Measurements from ENCODE around the gene CD58.

Gene CD58

DNA sequence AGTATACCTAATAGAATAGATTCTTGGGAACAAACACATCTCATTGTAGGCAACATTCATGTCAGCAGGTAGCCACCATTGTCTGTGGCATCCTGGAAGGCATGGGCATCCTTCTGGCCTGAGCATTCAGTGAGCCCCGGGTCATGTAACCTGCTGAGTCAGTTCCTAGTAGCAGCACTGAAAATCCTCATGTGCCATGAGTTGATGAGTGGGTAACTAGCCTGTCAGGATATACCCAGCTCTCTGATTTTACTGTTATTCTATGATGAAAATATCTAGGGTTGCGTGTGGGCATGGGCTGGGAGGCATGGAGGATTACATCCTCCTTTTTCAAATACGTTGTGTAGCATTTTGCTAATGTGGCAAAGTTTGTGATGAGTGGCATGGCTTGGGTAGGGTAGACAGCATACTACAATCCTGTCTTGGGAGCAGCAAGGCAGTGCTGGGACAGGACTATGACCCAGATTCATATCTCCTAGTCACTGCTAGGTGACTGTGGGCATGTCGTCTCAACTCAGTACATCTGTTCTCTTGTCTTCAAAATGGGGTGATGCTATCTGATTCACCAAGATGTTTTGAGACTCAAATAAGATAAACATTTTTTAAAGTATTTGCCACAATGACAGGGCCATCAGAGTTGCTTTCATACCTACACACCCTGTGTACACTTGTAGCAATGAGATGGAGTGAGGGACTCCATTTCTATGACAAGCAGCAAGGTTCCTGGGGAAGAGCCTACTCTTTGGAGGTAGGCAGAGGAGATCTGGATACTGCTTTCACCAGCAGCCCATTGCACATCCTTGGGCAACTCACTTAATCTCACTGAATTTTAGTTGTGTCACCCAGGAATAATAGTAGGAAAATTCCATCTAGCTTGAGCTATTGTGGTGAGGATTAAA is 62.5 kb downstream of the CD58 start:
- peak; percentile 41 for DNase-seq (ENCODE audit: low spot score)

DNA sequence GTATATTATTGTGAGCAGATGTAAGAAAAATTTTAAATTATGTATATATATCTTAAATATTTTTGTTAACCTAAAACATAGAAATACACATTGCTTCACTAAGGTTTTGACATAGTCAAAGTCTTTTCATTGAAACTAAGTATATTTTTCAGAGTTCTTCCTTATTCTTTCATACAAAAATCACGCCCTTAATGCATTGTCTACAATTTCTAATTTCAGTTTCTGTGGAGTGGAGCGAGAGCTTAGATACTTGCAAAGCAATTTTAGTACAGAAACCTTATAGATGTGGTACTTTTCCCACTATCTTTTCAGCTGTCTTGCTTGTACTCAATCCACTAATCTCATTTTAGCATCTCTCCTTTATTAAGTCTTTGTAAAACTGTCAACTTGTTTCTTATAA is 63.2 kb downstream of the CD58 start:
- DNase-seq (ENCODE audit: low spot score): no peak

DNA sequence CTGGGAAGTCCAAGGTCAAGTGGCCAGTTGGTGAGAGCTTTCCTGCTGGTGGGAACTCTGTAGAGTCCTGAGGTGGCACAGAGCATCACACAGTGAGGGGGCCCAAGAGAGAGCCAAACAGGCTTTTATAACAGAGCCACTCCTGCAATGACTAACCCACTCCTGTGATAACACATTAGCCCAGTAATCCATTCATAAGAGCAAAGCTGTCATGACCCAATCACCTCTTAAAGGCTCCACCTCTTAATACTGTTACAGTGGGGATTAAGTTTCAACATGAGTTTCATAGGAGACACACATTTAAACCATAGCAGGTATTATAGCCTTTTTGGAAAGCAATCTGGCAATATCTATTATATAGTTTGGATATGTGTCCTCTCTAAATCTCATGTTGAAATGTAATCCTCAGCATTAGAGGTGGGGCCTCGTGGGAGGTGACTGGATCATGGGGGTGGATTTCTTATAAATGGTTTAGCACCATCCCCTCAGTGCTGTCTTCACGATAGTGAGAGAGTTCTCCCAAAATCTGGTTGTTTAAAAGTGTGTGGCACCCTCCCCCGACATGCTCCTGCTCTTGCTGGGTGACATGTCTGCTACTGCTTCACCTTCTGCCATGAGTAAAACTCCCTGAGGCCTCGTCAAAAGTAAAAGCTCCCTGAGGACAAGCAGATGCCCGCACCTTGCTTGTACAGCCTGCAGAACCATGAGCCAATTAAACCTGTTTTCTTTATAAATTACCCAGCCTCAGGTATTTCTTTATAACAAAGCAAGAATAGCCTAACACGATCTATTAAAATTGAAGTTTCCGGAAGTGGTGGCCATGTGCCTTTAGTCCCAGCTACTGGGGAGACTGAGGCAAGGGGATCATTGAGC is 64.5 kb downstream of the CD58 start:
- peak; percentile 72 for DNase-seq (ENCODE audit: low spot score)

DNA sequence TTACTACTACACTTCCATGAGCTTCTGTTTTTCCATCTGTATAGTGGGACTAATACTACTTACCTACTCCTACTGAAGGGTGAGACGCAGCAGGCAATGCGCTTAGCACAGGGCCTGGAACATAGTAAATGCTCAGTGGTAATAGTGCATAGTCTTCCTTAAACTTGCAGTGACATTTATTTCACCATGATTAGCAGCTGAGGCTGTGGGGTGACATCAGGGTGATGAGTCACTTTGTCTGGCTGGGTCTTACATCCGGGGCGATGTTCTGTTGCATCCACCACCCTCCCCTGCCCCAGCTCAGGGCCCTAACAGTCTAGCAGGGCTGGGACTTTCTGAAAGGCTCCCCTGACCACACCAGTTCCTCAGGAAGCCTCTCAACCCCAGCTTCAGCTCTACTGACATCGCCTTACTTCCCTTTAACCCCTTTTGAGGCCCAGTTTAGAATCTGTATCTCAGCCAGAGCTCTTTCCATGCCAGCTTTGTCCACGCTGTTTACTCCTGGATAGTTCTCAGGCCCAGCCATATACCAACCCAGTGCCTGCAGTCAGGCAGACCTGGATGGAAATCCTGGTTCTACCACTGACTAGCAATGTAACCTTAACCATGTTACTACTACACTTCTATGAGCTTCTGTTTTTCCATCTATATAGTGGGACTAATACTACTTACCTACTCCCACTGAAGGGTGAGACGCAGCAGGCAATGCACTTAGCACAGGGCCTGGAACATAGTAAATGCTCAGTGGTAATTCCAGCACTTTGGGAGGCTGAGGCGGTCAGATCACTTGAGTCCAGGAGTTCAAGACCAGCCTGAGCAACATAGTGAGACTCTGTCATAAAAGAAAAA is 66.3 kb downstream of the CD58 start:
- peak; percentile 91 for DNase-seq (ENCODE audit: low spot score)

DNA sequence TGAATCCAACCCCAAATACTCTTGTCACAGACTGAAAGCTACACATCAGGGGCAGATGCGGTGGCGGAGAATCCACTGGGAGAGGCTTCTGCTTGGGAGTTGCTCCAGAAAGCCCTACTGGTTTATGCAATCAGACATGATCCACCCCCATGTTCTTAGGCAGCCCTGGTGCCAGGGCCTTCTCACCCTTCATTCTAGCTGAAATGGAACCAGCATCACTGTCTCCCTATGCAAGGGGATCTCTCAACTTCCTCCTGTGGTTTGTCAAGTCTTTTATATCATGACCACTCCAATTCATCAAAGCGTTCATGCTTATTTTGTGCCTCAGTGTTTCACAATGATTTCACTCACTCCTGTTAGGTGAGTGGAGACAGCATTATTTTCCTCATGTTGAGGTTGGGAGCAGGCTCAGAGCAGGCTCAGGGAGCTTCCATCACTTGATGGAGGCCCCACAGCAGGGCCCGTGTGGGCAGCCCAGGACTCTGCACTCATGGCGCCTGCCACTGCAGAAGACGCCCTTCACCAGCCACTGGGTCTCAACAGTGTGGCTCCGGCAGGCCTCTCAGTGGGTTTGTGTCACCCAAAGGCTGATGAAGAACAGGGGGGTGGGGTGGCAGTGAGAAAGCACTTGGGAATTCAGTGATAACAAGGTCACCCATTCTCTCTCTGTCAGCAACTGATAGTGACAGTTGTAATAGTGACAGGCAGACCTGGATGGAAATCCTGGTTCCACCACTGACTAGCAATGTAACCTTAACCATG is 67.1 kb downstream of the CD58 start:
- DNase-seq (ENCODE audit: low spot score): no peak

DNA sequence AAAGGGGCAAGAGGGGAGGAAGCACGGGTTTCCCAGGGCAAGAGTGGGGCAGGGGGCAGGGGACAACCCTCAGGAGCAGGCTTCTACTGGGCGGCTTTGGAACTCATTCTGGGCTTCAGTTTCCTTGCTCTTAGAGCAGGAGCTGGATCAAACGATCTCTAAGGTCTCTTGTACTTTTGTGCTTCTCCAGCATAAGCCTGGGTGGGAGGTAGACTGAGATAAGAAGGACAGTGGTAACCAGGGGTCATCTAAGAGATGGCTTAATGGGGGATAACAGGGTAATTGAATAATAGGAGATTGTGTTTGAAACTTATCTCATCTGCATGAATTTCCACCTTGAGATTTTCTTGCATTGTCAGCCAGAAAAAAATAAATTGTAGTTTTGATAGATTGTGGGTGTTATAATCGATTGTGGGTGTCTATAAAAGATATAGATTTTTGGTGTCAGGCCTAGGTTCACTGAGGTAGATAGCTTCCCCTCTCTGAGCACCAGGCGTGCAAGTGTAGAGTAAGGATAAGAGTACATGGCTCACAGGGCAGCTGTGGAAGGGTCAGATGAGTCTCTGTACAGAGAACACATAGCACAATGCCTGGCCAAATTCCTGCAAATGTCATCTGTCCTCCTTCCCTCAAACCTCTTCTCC is 68.0 kb downstream of the CD58 start:
- DNase-seq (ENCODE audit: low spot score): peak; percentile 57

DNA sequence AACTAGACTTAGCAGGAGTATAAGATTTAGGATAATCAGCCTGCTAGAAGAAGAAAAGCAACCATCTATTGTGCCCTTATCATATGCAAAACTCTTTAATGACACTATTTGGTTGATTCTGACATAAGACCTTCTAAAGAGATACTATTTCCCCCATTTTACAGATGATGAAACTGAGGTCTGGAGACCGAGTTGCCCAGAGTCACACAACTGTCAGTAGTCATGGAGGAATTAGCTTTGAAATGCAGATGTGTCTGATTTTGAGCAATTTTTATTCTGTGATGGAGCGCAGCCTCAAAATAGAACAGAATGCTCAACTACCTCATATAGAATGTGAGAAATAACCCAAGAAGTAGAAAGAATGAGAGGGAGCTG is 69.0 kb downstream of the CD58 start:
- no peak for DNase-seq (ENCODE audit: low spot score)

DNA sequence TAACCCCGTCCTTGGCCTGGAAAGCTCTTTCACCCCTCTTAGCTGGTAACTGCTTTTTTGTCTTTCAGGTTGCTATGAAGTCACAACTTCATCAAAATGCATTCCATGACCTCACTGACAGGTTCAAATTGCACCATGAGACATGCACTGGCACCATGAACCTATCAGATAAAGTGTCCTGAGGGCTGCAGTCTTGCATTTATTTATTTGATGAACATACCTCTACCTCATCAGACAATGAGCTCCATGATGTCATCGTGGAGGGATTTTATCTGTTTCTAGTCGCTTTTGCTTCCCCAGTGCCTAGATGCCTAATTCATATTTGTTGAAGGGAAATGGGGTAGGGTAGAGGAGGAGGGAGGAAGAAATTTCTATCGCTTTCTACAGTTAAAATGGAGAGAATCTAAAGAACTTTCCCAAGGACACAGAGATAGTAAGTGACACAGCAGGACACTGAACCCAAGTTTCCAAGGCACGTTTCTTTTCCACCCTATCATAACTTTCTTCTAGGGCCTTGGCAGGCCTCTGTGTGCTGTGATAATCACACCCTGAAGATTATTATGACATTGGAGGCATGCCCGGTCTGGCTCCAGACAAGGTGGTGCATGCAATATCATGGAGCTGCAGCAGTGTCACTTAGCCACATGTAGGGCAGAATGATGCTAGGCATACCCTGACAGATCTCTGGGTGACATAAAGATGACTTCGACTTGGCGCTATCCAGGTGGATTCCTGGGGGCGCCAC is 69.5 kb downstream of the CD58 start:
- DNase-seq (ENCODE audit: low spot score): peak; percentile 90

DNA sequence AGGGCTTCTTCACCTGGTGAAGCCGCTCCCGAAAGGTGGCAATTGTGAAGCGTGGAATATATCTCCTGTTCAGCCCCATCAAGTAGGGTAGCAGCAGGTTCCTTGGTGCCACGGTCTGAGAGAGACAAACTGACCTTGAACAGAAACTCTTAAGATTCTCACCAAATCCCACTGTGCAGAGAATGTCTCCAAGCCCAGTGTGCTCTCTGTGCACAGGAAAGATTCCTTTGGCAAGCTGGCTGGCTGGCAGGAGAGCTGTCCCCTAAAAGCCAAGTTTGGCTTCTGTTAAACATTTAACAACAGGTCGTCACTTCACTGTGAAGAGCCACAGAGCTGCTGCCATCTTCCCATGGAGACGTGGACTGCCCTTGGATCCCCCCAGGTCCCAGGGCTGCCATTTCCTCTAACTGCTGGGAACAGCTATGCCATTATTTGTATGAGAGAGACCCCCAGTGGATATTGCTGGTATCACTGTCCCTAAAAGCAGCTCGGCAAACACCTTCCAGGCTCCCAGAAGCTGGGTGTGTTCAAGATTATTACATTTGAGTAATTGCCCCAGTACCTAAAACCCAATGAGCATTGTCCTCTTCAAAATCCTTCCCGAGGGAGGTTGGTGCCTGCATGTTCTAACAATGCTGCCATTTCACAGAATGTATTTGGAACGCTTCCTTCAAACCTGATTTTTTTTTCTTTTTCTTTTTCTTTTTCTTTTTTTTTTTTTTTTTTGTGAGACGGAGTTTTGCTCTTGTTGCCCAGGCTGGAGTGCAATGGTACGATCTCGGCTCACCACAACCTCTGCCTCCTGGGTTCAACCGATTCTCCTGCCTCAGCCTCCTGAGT is 71.8 kb downstream of the CD58 start:
- peak; percentile 89 for DNase-seq (ENCODE audit: low spot score)

DNA sequence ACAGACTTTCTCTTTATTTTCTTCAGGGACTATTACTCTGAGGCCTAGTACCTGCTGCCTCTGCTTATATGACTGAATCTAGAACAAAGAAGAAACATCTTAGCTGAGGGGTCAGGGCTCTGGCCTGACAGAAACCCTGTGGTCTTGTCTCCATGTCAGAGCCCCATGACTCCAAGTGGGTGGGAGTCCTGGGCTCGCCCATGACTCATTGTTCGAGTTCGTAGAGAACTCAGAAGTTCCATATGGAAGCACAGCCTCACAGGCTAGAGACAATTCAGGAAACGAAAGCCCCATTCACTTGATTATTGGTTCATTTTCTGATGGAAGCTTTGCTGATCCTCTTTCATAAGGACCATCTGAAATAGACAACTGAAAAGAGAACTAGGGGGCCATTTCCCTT is 73.2 kb downstream of the CD58 start:
- DNase-seq (ENCODE audit: low spot score): no peak

DNA sequence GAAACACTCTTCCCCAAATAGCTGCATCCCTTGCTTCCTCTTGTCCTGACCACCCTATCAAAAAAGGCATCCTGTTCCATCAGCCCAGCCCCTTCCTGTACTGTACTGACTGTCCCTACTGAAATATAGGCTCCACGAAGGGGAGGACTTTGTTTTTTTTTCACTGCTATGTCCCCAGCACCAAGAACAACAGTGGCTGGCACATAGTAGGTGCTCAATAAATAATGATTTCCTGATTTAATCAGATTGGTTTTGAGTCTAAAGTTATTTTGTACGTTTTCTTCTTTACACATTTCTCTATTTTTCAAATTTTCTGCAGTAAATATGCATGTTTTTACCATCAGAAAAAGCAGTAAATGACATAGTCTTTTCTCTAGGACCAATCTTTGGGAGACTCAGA is 73.9 kb downstream of the CD58 start:
- DNase-seq (ENCODE audit: low spot score): no peak

DNA sequence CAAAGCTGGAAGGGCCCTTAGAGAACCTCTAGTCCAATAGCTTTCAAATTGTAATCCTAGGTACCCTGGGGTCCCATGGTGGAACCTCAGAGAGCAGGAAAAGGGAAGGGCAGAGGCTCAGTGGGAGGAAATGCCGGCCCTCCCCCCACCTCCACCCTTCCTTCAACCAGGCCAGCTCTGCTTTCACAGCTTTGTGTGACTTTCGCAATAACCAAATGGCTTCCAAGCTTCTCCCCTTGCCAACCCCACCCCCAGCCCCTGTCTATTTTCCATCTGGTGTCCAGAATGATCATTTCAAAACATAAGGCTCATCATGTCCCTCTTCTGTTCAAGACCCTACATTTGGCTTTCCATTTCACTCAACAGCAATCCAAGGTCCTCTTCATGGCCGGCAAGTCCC is 74.4 kb downstream of the CD58 start:
- DNase-seq (ENCODE audit: low spot score): no peak

DNA sequence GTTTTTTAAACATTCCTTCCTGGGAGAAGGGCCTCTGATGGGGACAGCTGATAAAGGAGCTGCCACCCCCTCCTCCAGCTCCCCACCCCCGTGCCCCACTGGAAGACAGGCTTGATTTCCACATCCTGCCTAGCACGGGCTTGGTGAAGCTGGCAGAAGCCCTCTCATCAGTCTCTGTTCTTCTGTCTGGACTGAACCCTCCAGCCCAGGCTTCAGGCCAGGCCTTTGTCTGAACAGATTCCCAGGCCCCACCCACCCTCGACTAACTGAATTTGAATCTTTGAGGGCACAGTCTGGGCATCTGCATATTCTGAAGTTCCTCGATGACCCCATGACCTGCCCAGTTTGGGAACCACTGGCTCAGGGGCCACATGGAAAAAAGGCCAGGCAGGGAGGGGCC is 75.3 kb downstream of the CD58 start:
- DNase-seq (ENCODE audit: low spot score): no peak

DNA sequence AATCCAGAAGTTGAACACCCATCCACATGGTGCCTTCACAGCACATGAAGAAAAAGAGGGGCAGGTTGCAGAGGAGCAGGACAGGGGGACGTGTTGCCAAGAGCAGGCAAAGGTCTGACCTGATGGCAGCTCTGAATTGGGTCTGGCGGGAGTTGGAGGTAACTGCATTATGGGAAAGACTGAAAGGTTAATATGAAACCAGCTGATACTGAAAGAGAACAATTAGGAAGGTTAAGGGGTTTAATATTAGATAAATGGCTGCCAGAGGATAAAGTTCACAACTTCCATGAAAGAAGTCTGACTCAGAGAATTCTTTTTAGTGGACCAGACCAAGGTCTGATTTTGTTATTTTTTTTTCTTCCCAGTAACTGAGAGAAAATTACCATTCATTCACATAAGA is 76.1 kb downstream of the CD58 start:
- no peak for DNase-seq (ENCODE audit: low spot score)

DNA sequence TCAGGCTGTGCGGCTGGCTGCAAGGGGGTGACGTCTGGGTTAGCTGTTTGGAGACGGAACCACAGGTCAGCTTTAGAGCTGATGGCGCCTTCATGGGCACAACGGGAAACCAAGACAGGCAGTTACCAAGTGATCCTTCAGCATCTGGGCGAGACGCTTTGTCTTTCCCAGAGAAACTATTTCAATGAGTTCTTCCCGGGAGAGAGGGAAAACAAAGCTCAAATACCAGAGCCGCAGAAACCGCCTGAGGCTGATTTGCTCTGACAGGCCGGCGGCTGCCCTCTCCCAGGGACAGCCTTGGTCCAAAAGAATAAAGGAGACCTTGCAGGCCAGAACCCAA is 76.5 kb downstream of the CD58 start:
- DNase-seq (ENCODE audit: low spot score): no peak

DNA sequence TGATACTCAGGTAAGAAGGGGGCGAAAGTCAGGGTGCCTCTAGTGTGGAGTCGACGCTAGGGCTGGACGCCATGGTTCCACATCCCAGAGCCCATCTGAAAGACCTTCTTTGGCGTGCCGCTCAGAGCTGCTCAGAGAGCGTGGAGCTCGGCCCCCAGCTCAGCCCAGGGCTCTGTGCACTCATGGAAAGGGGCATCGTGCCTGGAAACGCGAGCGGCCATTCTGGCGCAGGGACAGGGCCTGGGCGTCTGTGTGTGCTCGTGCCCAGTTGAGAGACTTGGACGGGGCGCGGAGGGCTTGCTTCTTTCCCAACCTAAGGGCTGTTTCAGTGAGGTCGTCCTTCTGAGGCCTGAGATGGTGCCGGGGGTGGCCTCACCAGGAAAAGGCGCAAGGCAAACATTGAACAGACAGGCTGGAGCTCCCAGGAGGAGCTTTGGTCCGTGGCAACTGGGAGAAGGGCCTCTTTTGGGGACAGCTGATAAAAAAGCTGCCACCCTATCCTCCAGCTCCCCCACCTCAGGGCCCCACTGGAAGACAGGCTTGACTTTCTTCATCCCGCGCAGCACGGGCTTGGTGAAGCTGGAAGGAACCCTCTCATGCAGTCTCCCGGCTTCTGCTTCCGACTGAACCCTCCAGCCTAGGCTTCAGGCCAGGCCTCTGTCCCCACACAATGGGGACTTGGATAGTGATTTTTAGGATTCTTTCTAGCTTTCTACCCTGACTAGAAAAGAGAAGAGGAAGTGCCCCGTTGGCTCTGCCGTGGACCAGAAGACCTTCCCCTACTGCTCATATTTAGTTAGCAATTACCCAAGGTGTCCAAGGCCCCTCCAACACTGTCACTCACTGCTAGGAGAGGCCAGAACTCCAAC is 77.1 kb downstream of the CD58 start:
- no peak for DNase-seq (ENCODE audit: low spot score)

DNA sequence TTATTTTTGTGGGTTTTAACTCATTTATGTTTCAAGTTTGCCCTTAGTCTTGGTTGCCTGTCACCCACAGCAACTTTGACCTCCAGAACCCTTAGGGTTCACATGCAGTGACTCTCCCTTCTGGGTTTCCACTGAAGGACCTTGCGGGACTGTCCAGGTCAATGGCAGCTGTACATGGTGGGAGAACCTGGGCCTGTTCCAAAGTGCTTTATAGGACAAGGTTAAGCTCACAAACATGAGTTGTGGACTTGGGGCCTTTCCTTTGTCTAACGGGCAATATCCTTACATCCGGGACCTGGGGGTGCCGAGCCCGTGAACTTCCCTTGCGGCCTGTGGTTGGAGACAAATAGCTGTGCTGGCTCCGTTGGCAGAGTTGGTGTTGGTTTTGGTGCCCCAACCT is 77.8 kb downstream of the CD58 start:
- DNase-seq (ENCODE audit: low spot score): no peak

DNA sequence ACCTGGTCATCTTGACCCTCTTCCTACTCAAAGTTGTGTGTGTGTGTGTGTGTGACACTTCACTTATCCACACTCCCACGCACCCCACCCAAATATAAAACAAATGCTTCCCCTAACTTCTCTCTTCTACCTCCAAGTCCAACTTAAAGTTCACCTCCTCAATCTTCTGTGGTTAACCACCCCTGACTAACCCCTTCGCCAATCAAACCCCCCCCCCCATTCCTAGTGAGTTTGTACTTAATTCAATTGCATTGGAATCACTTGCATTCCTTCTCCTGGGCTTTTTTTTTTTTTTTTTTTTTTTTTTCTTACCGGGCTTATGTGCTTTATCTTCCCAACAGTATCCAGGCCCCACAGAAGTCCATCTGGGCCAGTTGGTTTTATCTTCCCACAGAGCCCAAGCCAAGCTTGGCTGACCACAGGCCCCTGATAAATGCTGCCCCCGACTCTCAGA is 78.4 kb downstream of the CD58 start:
- DNase-seq (ENCODE audit: low spot score): no peak
